Left renal pelvis (tissue), 4 donors: Measurements from ENCODE around the gene NIBAN1. TPM values are rescaled to one million over a fixed set of nuclear protein-coding genes. Genes with fewer than 3 reads are reported as not detected.
"Not testable (repeated sequence)": the region's sequence is repeated elsewhere in the genome, so short reads cannot be mapped to it uniquely, and the experiment has no call there.

Source experiments
- DNase-seq, 4 donors: peaks; one replicate each; pipeline ENCODE4 v3.0.0-alpha.2; 2013; ENCODE audit warnings: low read depth in 4 of 4, low spot score in 3 of 4
- polyA plus RNA-seq, 4 donors: library from polyadenylated mRNA; unstranded; fragments of 120-200 nt; gene quantifications; one replicate each; pipeline ENCODE4 v1.2.1, GENCODE V29; 2013; ENCODE audit not compliant: insufficient read length in 4 of 4

The NIBAN1 gene, protein sequence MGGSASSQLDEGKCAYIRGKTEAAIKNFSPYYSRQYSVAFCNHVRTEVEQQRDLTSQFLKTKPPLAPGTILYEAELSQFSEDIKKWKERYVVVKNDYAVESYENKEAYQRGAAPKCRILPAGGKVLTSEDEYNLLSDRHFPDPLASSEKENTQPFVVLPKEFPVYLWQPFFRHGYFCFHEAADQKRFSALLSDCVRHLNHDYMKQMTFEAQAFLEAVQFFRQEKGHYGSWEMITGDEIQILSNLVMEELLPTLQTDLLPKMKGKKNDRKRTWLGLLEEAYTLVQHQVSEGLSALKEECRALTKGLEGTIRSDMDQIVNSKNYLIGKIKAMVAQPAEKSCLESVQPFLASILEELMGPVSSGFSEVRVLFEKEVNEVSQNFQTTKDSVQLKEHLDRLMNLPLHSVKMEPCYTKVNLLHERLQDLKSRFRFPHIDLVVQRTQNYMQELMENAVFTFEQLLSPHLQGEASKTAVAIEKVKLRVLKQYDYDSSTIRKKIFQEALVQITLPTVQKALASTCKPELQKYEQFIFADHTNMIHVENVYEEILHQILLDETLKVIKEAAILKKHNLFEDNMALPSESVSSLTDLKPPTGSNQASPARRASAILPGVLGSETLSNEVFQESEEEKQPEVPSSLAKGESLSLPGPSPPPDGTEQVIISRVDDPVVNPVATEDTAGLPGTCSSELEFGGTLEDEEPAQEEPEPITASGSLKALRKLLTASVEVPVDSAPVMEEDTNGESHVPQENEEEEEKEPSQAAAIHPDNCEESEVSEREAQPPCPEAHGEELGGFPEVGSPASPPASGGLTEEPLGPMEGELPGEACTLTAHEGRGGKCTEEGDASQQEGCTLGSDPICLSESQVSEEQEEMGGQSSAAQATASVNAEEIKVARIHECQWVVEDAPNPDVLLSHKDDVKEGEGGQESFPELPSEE
- polyA plus RNA-seq: 10 to 100 TPM in 1 of 4 donors, 1 to 10 TPM in 3; 3.0 to 18.3 (median 4.0) TPM

DNA sequence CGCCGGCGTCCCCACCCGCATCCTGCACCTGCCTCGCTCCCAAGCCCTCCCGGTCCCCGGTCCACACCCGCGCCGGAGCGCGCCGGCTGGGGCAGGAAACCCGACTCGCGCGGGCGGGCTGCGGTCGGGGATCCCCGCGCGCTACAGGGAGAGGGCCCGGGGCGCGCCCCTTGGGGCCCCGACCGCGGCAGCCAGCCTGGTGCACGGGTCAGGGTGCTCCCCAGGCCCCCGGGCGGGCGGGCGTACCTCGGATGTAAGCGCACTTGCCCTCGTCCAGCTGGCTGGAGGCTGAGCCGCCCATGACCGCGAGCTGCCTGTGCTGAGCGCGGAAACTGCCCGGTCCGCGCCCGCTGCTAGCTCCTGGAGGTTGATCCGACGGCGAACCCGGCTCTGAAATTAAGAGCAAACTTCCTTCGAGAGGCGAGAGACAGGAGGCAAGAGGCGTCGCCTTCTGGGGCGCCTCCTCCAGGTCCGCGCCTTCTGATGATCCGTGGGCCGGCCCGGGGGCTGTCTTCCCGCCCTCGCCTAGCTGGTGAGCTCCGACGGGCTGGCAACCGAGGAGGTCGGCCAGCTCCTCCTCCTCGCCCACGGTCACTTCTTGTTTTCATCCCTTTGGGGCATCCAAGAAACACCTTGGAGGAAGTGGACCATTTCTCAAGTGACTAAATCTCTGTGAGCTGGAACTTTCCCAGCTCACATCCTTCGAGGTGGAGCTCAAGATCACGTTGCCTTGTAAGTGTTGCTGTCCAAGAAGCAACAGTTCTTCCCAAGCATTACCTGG, at the start of gene NIBAN1:
TSS of gene NIBAN1 (minus strand) at position 453 of the 781 bp plus-strand sequence. CDS start at position 301, 152 bp downstream.
- peak in 1 of 4 donors; percentile 19 for DNase-seq

DNA sequence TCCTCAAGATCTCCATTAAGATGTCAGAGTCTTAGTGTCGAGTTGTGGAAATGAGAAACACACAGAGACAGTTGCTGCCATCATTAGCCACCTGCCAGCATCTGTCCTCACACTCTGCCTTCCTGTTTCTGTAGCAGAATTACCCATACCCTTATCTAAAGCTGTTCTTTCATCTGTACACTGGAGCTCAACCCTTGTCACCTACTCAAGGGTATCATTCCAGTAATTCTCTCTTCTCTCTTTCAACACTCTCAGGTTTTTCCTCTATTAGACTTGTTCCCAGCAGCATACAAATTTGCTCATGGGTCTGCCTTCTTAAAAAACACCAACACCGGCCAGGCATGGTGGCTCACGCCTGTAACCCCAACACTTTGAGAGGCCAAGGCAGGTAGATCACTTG, 43.7 kb upstream of the NIBAN1 start:
- no peak for DNase-seq

DNA sequence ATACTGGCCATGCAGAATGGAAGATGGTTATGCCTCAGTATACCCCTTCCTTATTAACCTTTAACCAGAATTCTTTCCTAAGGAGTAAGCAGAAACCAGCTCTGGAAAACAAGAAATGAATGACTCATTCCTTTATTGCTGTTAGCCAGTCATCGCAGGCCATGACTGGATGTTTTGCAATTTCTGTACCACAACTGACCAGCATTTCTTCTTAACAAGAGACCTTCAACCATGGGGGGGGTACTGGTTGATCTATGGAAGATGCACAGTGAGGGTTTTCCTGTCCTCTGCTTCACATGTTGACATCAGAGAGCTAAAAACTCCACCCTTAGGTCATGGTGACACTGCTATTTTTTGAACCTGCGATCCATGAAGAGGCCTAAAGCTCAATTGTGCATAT, 43.0 kb upstream of the NIBAN1 start:
- DNase-seq: no peak

DNA sequence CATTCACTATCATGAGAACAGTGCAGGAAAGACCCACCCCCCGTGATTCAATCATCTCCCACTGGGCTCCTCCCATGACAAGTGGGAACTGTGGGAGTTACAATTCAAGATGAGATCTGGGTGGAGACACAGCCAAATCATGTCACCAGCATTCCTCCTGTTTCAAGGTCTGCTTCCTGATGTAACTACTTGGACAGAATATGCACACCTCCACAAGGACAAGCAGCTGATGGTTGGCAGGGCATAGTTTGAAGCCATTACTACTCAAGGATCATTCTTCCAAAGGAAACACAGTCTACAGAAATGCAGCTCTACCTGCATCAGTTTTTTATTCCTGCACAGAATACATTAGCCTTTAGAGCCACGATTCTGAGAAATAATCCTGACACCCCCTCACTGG, 42.6 kb upstream of the NIBAN1 start:
- no peak for DNase-seq

DNA sequence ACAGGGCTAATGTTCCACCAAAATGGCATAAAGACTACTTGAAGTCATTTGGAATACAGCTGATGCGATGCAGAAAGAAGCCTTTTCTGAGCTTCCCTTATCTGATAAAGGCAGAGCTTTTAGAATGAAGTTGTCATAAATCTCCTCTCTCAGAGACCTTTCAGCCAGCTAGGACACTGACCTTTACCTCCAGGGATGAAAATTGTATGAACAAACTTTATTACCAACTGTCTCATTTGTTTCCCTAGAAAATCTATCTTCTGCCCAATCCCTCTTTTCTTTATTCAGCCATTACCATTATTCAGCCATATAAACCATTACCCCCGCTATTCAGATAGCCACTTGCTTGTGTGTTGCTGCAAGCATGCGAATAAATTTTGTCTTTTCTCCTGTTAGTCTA, 41.3 kb upstream of the NIBAN1 start:
- DNase-seq: no peak

DNA sequence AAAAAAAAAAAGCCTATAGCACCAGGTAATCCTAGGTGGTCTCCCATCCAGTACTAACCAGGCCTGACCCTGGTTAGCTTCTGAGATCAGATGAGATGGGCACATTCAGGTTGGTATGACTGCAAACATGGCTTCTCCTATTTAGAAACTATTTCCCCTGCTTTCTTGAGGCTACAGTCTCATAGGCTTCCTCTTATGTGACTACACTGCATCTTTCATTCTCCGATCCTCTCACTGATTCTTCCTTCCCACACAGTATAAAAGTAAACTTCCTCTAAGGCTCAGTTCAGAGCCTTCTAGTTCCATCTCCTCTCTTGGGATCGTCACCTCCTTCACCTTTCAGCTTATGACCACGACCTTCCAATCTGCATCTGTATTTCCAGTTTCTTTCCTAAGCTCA, 40.6 kb upstream of the NIBAN1 start:
- no peak for DNase-seq

DNA sequence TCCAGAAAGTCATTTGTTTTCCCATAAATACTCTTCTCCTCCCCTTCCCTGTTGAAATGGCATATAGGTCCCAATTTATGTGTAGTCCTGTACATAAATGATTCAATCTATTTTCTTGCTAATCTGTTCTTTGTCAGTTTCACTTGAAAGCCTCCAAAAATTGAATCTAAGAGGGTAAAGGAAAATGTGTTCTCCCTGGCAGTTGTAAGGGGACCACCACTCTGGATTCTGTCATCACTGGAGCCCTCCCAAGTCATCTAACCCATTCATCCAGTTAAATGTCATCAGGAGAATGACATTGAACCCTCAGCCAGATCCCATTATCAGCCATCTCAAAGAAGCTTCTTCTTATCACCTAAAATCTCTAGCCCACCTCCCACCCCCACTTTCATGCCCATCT, 36.1 kb upstream of the NIBAN1 start:
- DNase-seq: no peak

DNA sequence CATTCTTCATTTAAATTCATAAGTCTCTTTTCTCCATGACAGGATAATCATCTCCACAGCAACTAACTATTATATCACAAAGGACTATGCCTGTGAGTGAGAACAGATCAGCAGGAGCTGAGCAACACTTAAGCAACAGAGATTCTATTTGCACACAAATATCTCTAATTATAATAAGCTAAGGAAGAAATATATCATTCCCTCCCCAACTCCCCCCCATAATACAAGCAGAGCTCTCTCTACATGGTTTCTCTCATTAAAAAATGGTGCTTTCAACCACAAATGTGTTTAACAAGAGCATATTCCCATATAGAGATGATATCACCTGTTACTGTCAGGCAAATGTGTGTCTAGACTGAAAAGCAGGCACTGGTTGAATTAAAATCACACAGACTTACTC, 34.5 kb upstream of the NIBAN1 start:
- DNase-seq: no peak

DNA sequence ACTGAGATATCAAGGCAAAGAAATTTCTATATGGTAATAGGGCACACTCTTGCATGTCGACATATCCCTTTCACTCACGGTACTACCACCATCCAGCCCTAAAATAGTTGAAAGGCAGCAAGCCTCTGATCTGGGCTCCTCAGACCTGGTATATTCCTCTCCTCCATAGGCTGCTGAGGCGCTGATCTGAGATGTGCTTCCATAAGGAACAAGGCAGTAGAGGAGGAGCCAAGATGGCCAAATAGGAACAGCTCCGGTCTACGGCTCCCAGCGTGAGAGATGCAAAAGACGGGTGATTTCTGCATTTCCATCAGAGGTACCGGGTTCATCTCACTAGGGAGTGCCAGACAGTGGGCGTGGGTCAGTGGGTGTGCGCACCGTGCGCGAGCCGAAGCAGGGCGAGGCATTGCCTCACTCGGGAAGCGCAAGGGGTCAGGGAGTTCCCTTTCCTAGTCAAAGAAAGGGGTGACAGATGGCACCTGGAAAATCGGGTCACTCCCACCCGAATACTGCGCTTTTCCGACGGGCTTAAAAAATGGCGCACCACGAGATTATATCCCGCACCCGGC, 27.1 kb upstream of the NIBAN1 start:
- DNase-seq: not testable (repeated sequence)

DNA sequence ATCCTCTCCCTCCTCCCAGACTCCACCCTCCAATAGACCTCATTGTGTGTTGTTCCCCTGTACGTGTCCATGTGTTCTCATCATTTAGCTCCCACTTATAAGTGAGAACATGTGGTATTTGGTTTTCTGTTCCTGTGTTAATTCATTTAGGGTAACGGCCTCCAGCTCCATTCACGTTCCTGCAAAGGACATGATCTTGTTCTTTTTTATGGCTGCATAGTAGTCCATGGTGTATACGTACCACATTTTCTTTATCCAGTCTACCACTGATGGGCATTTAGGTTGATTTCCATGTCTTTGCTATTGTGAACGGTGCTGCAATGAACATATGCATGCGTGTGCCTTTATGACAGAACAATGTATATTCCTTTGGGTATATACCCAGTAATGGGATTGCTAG, 25.7 kb upstream of the NIBAN1 start:
- DNase-seq: not testable (repeated sequence)

DNA sequence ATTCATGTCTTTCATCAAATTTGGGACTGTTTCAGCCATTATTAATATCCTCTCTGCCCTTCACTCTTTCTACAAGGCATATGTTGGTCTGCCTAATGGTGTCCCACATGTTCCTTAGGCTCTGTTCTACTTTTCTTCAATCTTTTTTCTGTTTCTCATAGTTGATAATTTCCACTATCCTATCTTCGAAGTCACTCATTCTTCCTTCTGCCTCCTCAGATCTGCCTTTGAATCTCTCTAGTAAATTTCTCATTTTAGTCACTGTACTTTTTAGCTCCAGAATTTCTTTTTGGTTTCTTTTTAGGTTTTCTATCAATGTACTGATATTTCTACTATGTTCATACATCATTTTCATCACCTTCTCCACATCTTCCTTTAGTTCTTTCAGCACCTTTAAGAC, 20.0 kb upstream of the NIBAN1 start:
- no peak for DNase-seq

DNA sequence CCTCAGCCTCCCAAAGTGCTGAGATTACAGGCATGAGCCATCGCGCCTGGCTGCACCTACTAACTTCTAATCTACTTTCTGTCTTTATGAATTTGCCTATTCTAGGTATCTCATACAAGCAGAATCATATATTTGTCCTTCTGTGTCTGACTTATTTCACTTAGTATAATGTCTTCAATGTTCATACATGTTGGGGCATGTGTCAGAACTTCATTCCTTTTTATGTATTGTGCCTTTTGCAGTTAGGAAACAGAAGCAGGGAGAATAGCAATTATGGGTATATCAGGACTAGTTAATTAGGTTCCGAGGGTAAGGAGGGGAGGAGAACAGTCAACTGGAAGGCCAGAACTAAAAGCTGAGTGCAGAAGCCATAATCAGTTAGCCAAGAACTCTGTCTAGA, 18.0 kb upstream of the NIBAN1 start:
- no peak for DNase-seq

DNA sequence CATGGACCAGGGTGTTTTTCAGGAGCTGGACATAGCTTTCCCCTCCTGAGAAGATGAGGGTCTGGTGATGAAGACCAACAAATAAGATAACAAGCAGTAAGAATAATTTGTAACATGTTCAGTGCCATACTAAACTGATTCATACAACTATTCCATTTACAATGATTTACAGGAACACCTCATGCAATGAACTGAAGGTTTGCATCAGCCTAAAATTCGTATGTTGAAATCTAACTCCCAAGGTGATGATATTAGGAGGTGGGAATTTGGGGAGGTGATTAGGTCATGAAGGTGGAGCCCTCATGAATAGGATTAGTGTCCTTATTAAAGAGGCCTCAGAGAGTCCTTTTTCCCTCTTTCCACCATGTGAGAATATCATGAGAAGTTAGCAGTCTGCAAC, 15.9 kb upstream of the NIBAN1 start:
- DNase-seq: no peak

DNA sequence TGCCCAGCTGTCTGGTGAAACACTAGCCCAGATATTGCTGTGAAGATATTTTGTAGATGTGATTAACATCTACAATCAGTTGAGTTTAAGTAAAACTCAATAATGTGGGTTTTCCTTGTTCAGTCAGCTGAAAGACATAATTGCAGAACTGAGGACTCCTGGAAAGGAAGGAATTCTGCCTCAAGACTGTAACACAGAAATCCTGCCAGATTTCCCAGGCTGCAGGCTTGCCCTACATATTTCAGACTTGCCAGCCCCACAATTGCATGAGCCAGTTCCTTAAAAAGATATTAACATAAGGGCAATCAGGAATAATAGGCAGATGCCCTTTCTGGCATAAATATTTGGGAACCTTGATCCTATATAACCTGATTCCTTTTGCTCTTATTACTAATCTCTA, 14.2 kb upstream of the NIBAN1 start:
- DNase-seq: no peak

DNA sequence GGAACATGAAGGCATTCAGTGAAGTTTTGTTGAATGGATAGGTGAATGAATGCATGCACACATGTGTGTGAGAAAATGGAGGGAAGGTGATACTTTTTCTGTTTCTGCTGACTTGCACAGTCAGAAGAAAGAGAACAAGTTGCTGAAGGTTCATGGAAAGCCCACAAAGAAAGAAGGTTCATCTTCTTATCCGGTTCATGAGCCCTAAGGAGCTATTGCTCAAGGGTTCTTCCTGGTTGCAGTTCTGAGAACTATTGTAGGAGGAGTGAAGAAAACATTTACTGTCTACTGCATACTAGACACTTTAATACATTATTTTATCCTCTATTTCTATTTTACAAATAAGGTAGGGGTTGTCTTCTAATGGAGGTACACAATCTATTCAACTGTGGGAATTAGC, 13.4 kb upstream of the NIBAN1 start:
- DNase-seq: no peak

DNA sequence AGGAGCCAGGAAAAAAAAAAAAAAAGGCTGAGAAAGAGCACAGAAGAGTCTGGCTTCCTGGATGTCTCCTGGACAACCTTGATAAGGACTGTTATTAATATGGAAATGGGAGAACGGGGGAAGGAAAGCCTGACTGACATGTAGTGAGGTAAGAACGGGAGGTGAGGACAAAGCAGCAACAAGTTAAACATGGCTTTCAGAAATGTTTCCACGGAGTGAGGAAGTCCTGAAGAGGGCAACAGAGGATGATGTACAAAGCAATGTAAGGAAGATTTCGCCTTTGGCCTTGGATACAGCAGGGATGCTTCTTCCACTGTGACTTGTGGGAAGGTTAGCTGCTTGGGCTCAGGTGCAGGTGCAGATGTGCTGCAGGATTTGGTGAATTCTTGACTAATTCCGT, 11.9 kb upstream of the NIBAN1 start:
- DNase-seq: no peak

DNA sequence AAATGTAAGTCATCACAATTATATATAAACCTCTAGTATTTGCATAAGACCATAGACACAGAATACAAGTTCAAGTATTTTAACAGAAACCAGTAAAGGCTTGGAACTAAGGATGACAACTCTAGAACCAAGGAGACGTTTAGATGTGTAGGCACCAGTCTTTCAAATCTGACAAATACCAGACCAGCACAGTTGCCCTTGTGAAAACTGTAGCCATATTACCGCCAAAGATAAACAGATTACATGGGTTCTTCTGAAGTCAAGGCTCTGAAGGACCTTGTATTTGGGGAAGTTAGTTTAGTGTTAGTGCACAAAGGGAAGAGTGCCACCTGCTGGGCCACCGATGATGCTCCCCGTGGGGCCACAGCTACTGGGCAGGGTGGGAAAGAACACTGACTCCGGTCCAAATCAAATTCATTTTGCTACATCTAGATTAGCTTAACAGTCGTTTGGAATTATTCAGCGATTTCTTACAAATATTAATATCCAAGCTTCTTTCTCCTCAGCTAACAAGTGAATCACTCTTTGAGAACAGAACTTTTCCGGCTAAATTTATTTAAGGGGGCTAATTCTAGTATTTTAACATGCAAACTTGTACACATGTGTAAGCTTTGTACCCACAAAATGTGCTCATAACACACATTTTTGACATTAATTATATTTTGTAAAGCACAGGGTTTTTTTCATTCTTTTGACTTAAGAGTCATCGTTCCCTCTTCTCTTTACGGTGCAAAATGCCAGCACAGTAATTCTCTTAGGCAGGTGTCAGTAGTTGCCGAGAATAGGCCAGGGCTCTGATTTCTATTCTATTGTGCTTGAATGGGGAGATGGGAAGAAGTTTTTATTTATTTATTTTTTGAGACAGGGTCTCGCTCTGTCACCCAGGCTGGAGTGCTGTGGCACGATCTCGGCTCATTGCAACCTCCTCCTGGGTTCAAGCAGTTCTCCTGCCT, 8.0 kb upstream of the NIBAN1 start:
- DNase-seq: no peak

DNA sequence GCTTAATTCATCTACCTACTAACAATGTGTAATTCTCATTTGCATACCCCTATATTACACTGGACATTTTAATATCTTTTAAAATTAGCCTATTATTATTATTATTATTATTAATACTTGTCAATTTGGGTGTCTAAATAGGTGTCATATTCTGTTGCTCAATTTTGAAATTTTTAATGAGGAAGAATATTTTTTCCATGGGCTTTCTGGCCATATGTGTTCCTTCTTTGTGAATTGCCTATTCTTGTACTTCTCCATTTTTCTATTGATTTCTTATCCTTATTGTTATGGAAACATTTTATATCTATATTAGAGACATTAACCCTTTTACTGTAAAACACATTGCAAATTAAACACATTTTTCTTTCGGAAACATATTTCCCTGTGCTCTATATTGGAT, 6.4 kb upstream of the NIBAN1 start:
- no peak for DNase-seq

DNA sequence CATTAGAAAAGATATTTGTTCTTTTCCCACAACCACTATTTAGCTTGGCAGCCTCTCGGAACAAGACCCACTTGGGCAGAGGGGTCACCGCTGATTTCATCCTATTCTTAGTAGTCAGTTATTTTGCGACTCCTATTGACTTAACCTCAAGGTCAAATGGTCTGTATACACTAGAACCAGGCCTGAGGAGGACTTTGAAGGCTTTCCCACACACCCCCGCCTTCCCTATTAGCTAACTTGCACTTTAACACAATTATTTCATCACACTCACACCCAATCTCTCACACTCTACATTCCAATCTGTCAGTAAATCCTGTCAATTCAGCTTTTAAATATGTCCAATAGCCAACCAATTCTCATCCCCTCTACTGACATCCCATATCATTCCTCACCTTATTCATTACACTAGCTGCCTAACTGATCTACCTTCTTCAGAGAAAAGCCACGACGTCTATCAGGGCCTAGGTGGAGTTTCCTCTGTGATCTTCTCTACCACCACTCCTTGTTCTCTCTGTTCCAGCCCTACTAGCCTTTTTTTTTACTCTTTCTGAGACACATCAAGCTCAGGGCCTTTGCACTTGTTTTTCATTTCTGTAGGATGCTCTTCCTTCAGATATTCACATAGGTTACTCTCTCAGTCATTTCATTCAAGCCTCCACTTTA, 1.0 kb upstream of the NIBAN1 start:
- no peak for DNase-seq
